Measurements from ENCODE around the gene CAPN15.

CAPN15 gene

DNA sequence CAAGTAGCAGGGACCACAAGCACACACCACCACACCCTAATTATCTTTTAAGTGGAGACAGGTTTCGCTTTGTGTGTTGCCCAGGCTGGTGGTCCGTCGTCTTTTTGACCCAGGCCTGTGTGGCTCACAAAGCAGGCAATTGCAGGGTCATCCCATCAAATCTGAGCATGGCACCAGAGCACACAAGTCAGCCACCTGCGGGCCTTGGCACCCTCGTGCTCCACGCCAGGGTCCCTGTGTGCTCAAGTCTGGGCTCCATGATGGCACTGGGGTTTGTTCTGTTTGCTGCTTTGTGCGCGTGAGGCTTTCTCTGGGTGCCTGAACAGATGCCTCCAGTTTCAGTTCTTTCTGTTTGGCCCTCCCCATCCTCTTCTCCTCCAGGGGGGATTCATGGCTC lies 2.4 kb upstream of the CAPN15 start:
- Histone ChIP-seq H3F3A (ENCODE audit: low read depth) (no peaks in the 10 kb centered on the region), H3K36me3 (ENCODE audit: insufficient read depth, low read length) (no peaks in the 10 kb centered on the region), H2AFZ (ENCODE audit: low read length) (no peak overlapping the region), H3K79me2 (ENCODE audit: insufficient read depth, low read length) (peaks cover 24% of the 10 kb centered on the region), H3K4me1 (ENCODE audit: insufficient read depth, low read length, poor library complexity, severe bottlenecking) (peaks cover 8% of the 10 kb centered on the region), H3K4me2 (ENCODE audit: low read depth, low read length, poor library complexity, severe bottlenecking) (no peak overlapping the region), H3K4me3 (ENCODE audit: low read length, poor library complexity, severe bottlenecking) (no peak overlapping the region), H3K9me2 (replicated peaks; ENCODE audit: low read depth, low read length) (no peaks in the 10 kb centered on the region), H4K20me1 (ENCODE audit: insufficient read depth, low read length, poor library complexity, severe bottlenecking) (peaks cover 9% of the 10 kb centered on the region), H3K9ac (ENCODE audit: low read depth, low read length, poor library complexity, severe bottlenecking) (no peak overlapping the region), H3K9me3 (ENCODE audit: insufficient read depth, low read depth, low read length) (no peaks in the 10 kb centered on the region), H3K27me3 (ENCODE audit: insufficient read depth, low read length, poor library complexity, severe bottlenecking) (no peaks in the 10 kb centered on the region)
- TF ChIP-seq, protein P1, sequence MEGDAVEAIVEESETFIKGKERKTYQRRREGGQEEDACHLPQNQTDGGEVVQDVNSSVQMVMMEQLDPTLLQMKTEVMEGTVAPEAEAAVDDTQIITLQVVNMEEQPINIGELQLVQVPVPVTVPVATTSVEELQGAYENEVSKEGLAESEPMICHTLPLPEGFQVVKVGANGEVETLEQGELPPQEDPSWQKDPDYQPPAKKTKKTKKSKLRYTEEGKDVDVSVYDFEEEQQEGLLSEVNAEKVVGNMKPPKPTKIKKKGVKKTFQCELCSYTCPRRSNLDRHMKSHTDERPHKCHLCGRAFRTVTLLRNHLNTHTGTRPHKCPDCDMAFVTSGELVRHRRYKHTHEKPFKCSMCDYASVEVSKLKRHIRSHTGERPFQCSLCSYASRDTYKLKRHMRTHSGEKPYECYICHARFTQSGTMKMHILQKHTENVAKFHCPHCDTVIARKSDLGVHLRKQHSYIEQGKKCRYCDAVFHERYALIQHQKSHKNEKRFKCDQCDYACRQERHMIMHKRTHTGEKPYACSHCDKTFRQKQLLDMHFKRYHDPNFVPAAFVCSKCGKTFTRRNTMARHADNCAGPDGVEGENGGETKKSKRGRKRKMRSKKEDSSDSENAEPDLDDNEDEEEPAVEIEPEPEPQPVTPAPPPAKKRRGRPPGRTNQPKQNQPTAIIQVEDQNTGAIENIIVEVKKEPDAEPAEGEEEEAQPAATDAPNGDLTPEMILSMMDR (conservative IDR thresholded peaks at IDR 0.05; ENCODE audit: low read length) = no peak
- no peak for TF ChIP-seq EZH2phosphoT487 (IDR thresholded peaks at IDR 0.05; ENCODE audit: borderline replicate concordance)

- H3K4me2 ChIP-seq (ENCODE audit: low read depth, low read length, poor library complexity, severe bottlenecking) = peak overlapping the region; percentile 82
- H3K4me3 ChIP-seq (ENCODE audit: low read length, poor library complexity, severe bottlenecking) = peak overlapping the region; percentile 82
- peak overlapping the region; percentile 85 for H3K9ac ChIP-seq (ENCODE audit: low read depth, low read length, poor library complexity, severe bottlenecking)
- TF ChIP-seq, protein P1 (conservative IDR thresholded peaks at IDR 0.05; ENCODE audit: low read length) = no peak
- no peak for TF ChIP-seq EZH2phosphoT487 (IDR thresholded peaks at IDR 0.05; ENCODE audit: borderline replicate concordance)
- peaks cover 29% of the 10 kb centered on the region for H3K79me2 ChIP-seq (ENCODE audit: insufficient read depth, low read length)
- peaks cover 8% of the 10 kb centered on the region for H3K4me1 ChIP-seq (ENCODE audit: insufficient read depth, low read length, poor library complexity, severe bottlenecking)
- no peaks in the 10 kb centered on the region for H3K9me2 ChIP-seq (replicated peaks; ENCODE audit: low read depth, low read length)
- no peaks in the 10 kb centered on the region for H3K9me3 ChIP-seq (ENCODE audit: insufficient read depth, low read depth, low read length)
- peaks cover 9% of the 10 kb centered on the region for H4K20me1 ChIP-seq (ENCODE audit: insufficient read depth, low read length, poor library complexity, severe bottlenecking)
- H3F3A ChIP-seq (ENCODE audit: low read depth) = no peaks in the 10 kb centered on the region
- H2AFZ ChIP-seq (ENCODE audit: low read length) = no peak overlapping the region
- H3K36me3 ChIP-seq (ENCODE audit: insufficient read depth, low read length) = no peaks in the 10 kb centered on the region
- H3K27me3 ChIP-seq (ENCODE audit: insufficient read depth, low read length, poor library complexity, severe bottlenecking) = no peaks in the 10 kb centered on the region
Measured at GRCh38 chr16:525520-526180, 1.9 kb upstream of the CAPN15 start.

GRCh38 chr16:526181-527014 lies 1.1 kb upstream of the CAPN15 start:
- Histone ChIP-seq H3K4me1 (ENCODE audit: insufficient read depth, low read length, poor library complexity, severe bottlenecking) (peaks cover 8% of the 10 kb centered on the region), H3K9ac (ENCODE audit: low read depth, low read length, poor library complexity, severe bottlenecking) (peak overlapping the region; percentile 85), H3K27me3 (ENCODE audit: insufficient read depth, low read length, poor library complexity, severe bottlenecking) (no peaks in the 10 kb centered on the region), H3K4me2 (ENCODE audit: low read depth, low read length, poor library complexity, severe bottlenecking) (peak overlapping the region; percentile 82), H4K20me1 (ENCODE audit: insufficient read depth, low read length, poor library complexity, severe bottlenecking) (peaks cover 9% of the 10 kb centered on the region), H3K4me3 (ENCODE audit: low read length, poor library complexity, severe bottlenecking) (peak overlapping the region; percentile 82), H3K9me3 (ENCODE audit: insufficient read depth, low read depth, low read length) (no peaks in the 10 kb centered on the region), H3K9me2 (replicated peaks; ENCODE audit: low read depth, low read length) (no peaks in the 10 kb centered on the region), H3F3A (ENCODE audit: low read depth) (no peaks in the 10 kb centered on the region), H3K36me3 (ENCODE audit: insufficient read depth, low read length) (no peaks in the 10 kb centered on the region), H2AFZ (ENCODE audit: low read length) (0 out of 2 replicates have a peak overlapping the region, but pooled peaks have one; percentile 19), H3K79me2 (ENCODE audit: insufficient read depth, low read length) (peaks cover 36% of the 10 kb centered on the region)
- TF ChIP-seq, protein P1 (conservative IDR thresholded peaks at IDR 0.05; ENCODE audit: low read length) = no peak
- TF ChIP-seq EZH2phosphoT487 (IDR thresholded peaks at IDR 0.05; ENCODE audit: borderline replicate concordance) = no peak

Measured in Loucy (cell line).